Epithelial cell of proximal tubule (primary cell): Measurements from ENCODE around the gene CAB39L. TPM values are rescaled to one million over a fixed set of nuclear protein-coding genes. Genes with fewer than 3 reads are reported as not detected.
"Not testable (repeated sequence)": the region's sequence is repeated elsewhere in the genome, so short reads cannot be mapped to it uniquely, and the experiment has no call there.

Experiments used
- DNase-seq: peaks from one replicate; pipeline ENCODE4 v3.0.0-alpha.2; 2011; ENCODE audit warnings: low read depth
- H3K4me3 ChIP-seq: 2 replicates; pipeline ENCODE4 v1.5.1; 2011; ENCODE audit warnings: low read depth, mild to moderate bottlenecking, low read length
- total RNA-seq: library from RNA; depleted of rRNA; stranded (reverse); fragments of >200 nt; gene quantifications from 2 replicates; pipeline ENCODE4 v1.2.3, GENCODE V29; 2015
- TF ChIP-seq, protein P1 (sequence below): conservative IDR thresholded peaks from 2 replicates; pipeline ENCODE4 v1.5.1; 2012; ENCODE audit warnings: low read depth, mild to moderate bottlenecking, low read length

Gene CAB39L
- total RNA-seq, 1 donor from 2014 or later, result 5.2 TPM

DNA sequence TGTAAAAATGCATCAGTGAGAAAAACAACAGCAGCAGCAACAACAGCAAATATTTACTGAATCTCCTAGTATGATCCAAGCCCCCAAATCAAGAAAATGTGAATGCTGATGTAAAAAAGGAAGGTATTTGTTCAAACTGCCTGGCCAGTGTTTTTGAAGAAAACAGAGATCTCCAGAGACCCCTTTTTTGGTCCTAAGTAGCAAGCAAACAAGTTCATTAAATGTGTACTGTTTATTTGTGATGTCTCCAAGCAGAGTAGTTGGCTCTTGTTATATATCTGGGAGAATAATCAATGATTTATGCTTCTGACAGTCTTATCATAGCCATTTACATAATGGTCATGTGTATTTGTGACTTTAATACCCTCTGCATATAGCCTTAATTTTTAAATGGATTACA lies 145.4 kb downstream of the CAB39L start:
- no peak overlapping the region for H3K4me3 ChIP-seq
- no peak for DNase-seq
- TF ChIP-seq, protein P1, sequence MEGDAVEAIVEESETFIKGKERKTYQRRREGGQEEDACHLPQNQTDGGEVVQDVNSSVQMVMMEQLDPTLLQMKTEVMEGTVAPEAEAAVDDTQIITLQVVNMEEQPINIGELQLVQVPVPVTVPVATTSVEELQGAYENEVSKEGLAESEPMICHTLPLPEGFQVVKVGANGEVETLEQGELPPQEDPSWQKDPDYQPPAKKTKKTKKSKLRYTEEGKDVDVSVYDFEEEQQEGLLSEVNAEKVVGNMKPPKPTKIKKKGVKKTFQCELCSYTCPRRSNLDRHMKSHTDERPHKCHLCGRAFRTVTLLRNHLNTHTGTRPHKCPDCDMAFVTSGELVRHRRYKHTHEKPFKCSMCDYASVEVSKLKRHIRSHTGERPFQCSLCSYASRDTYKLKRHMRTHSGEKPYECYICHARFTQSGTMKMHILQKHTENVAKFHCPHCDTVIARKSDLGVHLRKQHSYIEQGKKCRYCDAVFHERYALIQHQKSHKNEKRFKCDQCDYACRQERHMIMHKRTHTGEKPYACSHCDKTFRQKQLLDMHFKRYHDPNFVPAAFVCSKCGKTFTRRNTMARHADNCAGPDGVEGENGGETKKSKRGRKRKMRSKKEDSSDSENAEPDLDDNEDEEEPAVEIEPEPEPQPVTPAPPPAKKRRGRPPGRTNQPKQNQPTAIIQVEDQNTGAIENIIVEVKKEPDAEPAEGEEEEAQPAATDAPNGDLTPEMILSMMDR, result no peak

DNA sequence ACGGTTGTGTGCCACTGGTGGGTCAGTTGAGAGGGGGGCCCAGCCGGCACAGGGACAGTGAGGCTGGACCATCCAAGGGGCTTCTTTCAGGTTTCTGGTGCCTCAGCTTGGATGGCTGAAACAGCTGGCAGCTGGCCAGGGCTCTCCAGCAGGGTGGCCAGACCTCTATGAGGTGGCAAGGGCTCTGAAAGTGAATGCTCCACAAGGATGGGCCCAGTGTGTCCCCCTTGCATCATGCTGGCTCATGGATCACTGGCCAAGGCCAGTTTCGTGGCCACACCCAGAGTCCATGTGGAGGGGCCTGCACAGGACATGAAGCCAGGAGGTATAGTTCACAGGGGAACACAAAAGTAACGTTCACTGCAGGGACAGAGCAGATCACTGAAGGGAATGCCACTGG lies 146.5 kb downstream of the CAB39L start:
- TF ChIP-seq, protein P1, result no peak
- no peak overlapping the region for H3K4me3 ChIP-seq
- DNase-seq, result no peak

DNA sequence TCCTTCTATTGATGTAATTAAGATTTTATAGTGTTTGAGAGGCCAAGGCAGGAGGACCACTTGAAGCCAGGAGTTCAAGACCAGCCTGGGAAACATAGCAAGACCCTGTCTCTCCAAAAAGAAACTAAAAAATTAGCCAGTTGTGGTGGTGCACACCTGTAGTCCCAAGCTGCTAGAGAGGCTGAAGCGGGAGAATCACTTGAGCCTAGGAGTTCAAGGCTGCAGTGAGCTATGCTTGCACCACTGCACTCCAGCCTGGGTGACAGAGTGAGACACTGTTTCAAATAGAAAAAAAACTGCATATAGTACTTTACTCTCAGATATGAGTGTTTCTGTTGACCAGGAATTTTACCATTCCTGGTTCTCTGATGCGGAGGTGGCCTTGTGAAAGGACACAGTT lies 147.2 kb downstream of the CAB39L start:
- no peak for DNase-seq
- no peak overlapping the region for H3K4me3 ChIP-seq
- TF ChIP-seq, protein P1, result no peak

DNA sequence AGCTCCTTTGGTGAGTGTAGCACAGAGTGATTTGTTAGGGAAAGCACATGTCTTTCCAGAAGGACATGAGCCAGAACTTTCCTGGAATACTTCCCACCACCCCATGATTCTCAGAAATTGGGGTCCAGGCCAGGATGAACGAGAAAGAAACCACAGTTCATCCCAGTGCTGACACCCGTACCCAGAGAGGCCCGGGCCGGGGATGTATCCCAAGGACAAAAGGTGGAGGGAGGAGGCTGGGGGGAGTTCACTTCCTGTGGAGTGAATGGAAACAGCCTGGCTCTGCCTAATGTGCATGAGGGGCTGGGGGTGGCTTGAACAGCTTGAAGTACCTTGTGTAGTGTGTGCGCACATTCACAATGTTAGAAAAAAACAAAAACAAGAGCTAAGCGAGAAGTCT lies 148.6 kb downstream of the CAB39L start:
- no peak overlapping the region for H3K4me3 ChIP-seq
- DNase-seq, result no peak
- TF ChIP-seq, protein P1, result no peak

DNA sequence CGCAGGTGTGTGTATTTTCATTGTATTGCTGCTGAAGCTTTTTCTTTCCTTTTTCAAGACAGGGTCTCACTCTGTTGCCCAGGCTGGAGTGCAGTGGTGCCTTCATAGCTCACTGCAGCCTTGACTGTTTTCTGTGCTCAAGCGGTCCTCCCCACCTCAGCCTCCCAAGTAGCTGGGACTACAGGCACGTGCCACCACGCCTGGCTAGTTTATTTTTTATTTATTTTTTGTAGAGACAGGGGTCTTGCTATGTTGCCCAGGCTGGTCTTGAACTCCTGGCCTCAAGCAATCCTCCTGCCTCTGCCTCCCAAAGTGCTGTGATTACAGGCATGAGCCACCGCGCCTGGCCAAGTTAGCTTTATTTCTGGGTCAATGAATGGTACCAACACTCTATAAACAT lies 149.1 kb downstream of the CAB39L start:
- DNase-seq, H3K4me3 ChIP-seq: not testable (repeated sequence)

DNA sequence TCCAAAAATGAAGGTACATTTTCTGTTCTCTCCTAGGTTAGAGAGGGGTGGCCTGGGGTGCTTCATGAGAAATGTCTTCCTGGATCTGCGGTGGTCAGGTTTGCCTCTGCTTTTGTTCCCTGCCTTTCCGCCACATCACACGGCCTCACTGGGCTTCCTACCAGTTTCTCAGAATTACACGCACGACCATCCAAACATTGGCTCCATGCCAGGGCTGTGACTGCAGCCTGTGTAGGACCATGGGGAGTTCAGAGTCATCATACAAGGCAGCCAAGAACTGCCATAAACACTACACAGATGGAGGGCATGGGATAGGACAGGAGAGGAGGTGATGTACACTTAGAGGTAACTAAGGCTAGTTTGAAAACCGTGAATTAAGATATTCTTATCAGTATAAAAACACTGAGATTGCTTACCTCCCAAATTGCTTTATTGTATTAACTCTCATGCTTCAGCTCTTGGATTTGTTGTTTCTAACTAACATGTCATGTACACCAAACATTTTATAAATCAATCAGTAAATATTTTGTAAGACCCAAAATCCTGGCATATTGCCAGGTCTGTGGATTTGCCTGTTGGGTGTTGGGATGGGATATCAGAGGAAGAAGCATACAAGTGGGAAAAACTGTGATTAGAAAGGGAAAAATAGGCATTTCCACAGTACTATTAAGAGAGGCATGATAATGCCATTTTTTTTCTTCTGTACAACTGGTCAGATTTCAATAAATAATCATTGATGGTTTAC lies 150.9 kb downstream of the CAB39L start:
- no peak overlapping the region for H3K4me3 ChIP-seq
- TF ChIP-seq, protein P1, result no peak
- no peak for DNase-seq

DNA sequence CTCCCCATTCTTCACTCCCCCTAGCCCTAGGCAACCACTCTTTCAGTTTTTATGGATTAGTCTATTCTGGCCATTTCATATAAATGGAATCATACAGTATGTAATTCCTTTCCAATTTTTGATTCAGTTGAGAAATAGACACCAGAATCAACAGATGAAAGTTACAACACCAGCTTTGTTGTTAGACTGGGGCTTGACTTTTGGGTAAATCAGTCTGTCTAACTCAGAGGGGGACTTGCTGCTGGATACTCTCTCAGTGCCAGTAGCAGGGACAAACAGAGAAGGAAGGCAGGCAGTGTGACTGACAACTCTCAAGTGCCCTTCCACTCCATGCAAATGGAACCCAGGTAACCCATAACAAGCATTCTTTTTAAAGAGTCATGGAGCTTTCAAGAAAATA lies 155.4 kb downstream of the CAB39L start:
- DNase-seq, result no peak
- TF ChIP-seq, protein P1, result no peak
- H3K4me3 ChIP-seq, result no peak overlapping the region
